Fibroblast of lung (primary cell): ENCODE measurements around the gene SEMA3E. TPM values are rescaled to one million over a fixed set of nuclear protein-coding genes. Genes with fewer than 3 reads are reported as not detected.

Source experiments
- DNase-seq, 2 donors: peaks; one replicate each; pipeline versions ENCODE4 v3.0.0 to v3.0.0-alpha.2; 2010; ENCODE audit warnings: low read depth in 2 of 2
- H2AFZ ChIP-seq: 2 replicates; pipeline ENCODE4 v1.5.1; 2012; ENCODE audit warnings: low read length, control low read depth, inconsistent platforms
- H3K27ac ChIP-seq: 2 replicates; pipeline ENCODE4 v1.5.1; 2011; ENCODE audit warnings: low read length, control low read depth; ENCODE audit not compliant: insufficient read depth
- H3K27me3 ChIP-seq: 2 replicates; pipeline ENCODE4 v1.5.1; 2011; ENCODE audit warnings: mild to moderate bottlenecking, low read length; ENCODE audit not compliant: control insufficient read depth, insufficient read depth
- H3K36me3 ChIP-seq: 2 replicates; pipeline ENCODE4 v1.5.1; 2011; ENCODE audit warnings: low read length; ENCODE audit not compliant: control insufficient read depth, insufficient read depth
- H3K4me1 ChIP-seq: 2 replicates; pipeline ENCODE4 v1.5.1; 2011; ENCODE audit warnings: low read length; ENCODE audit not compliant: control insufficient read depth, insufficient read depth; ENCODE audit errors: extremely low read depth
- H3K4me2 ChIP-seq: 2 replicates; pipeline ENCODE4 v1.5.1; 2011; ENCODE audit warnings: low read length, control low read depth; ENCODE audit not compliant: insufficient read depth; ENCODE audit errors: extremely low read depth
- H3K4me3 ChIP-seq, 4 experiments: fragments of 200-600 bp in 1 of 4; sonication (generic) in 1 of 4; replicated peaks in 1 of 4; 2 replicates each; pipeline ENCODE4 v1.5.1; 2011 to 2016; ENCODE audit warnings: low read length in 4 of 4, low read depth in 3 of 4, mild to moderate bottlenecking in 3 of 4, control low read depth in 2 of 4, inconsistent platforms in 1 of 4, mixed read lengths in 1 of 4; ENCODE audit not compliant: insufficient read depth in 1 of 4; ENCODE audit errors: control extremely low read depth in 1 of 4
- H3K79me2 ChIP-seq: 2 replicates; pipeline ENCODE4 v1.5.1; 2012; ENCODE audit warnings: mild to moderate bottlenecking, low read length, inconsistent platforms; ENCODE audit not compliant: control insufficient read depth, insufficient read depth
- H3K9ac ChIP-seq: 2 replicates; pipeline ENCODE4 v1.5.1; 2011; ENCODE audit warnings: mild to moderate bottlenecking, low read length, control low read depth; ENCODE audit not compliant: insufficient read depth
- H3K9me3 ChIP-seq: 2 replicates; pipeline ENCODE4 v1.5.1; 2012; ENCODE audit warnings: low read depth, low read length; ENCODE audit not compliant: control insufficient read depth, insufficient read depth
- H4K20me1 ChIP-seq: 2 replicates; pipeline ENCODE4 v1.5.1; 2011; ENCODE audit warnings: low read length; ENCODE audit not compliant: control insufficient read depth, insufficient read depth; ENCODE audit errors: extremely low read depth
- EZH2 ChIP-seq: IDR thresholded peaks from 2 replicates; pipeline ENCODE4 v1.5.1; 2012; ENCODE audit warnings: low read length, control low read depth, mild to moderate bottlenecking; ENCODE audit errors: missing control alignments
- polyA plus RNA-seq, 2 donors: library from polyadenylated mRNA; depleted of rRNA in 1 of 2; stranded (reverse) in 1 of 2; unstranded in 1 of 2; fragments of >200 nt; gene quantifications; 2 replicates each; pipeline ENCODE4 v1.2.1, GENCODE V29; 2011 to 2012; ENCODE audit warnings: missing spikeins in 1 of 2
- total RNA-seq: library from RNA; depleted of rRNA; stranded (reverse); fragments of >200 nt; gene quantifications from 2 replicates; pipeline ENCODE4 v1.2.1, GENCODE V29; 2014
- TF ChIP-seq, protein P1 (sequence below), 2 donors: IDR thresholded peaks in 1 of 2; conservative IDR thresholded peaks in 1 of 2; 1 replicate in 1 of 2; 2 replicates in 1 of 2; pipeline ENCODE4 v1.5.1; 2011 to 2012; ENCODE audit warnings: low read length in 2 of 2, control low read depth in 1 of 2, inconsistent platforms in 1 of 2, low read depth in 1 of 2, mild to moderate bottlenecking in 1 of 2

The SEMA3E gene
- total and polyA plus RNA-seq, 2 donors (not counting 1 experiment from before 2014, with no cell fraction given): 1.1 to 2.0 TPM

- Histone ChIP-seq H3K4me3 (no peak overlapping the region), H3K79me2 (no peaks in the 10 kb centered on the region), H3K27me3 (no peaks in the 10 kb centered on the region), H3K4me1 (peaks cover 2% of the 10 kb centered on the region), H3K36me3 (no peaks in the 10 kb centered on the region), H3K27ac (no peak overlapping the region), H2AFZ (no peak overlapping the region), H3K9ac (no peak overlapping the region), H3K9me3 (no peaks in the 10 kb centered on the region), H3K4me2 (no peak overlapping the region), H4K20me1 (no peaks in the 10 kb centered on the region)
- DNase-seq: no peak
- no peak for TF ChIP-seq EZH2
- TF ChIP-seq, protein P1, sequence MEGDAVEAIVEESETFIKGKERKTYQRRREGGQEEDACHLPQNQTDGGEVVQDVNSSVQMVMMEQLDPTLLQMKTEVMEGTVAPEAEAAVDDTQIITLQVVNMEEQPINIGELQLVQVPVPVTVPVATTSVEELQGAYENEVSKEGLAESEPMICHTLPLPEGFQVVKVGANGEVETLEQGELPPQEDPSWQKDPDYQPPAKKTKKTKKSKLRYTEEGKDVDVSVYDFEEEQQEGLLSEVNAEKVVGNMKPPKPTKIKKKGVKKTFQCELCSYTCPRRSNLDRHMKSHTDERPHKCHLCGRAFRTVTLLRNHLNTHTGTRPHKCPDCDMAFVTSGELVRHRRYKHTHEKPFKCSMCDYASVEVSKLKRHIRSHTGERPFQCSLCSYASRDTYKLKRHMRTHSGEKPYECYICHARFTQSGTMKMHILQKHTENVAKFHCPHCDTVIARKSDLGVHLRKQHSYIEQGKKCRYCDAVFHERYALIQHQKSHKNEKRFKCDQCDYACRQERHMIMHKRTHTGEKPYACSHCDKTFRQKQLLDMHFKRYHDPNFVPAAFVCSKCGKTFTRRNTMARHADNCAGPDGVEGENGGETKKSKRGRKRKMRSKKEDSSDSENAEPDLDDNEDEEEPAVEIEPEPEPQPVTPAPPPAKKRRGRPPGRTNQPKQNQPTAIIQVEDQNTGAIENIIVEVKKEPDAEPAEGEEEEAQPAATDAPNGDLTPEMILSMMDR (conservative IDR thresholded peaks at IDR 0.05 in 1 of 2, IDR thresholded peaks at IDR 0.05 in 1 of 2; ENCODE audit: low read depth in 1 of 2, low read length in 2 of 2): no peak
Observed at GRCh38 chr7:83646027-83646426, 2.9 kb downstream of the SEMA3E start.

DNA sequence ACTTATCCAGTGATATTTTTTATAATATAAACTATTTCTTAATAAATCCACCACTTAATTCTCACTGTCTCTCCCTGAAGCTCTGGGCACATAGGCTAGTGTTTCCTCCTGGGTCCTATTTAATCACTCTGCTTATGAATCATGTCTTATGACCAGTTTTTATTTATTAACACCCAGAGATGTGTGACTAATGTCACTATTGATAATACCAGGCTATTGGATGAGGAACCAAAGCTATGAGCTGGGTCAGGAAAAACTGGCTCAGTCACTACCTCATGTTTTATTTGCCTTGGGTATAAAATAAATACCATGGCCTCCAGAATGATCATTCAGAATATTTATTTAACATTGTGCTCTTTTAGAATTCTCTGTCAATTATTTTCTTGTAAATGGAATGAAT lies 5.2 kb downstream of the SEMA3E start:
- Histone ChIP-seq H2AFZ (no peak overlapping the region), H3K27me3 (no peaks in the 10 kb centered on the region), H3K4me1 (peaks cover under 1% of the 10 kb centered on the region), H3K9ac (no peak overlapping the region), H3K9me3 (no peaks in the 10 kb centered on the region), H3K4me3 (no peak overlapping the region), H3K36me3 (no peaks in the 10 kb centered on the region), H3K27ac (no peak overlapping the region), H4K20me1 (no peaks in the 10 kb centered on the region), H3K79me2 (no peaks in the 10 kb centered on the region), H3K4me2 (no peak overlapping the region)
- no peak for DNase-seq
- TF ChIP-seq, protein P1 (conservative IDR thresholded peaks at IDR 0.05 in 1 of 2, IDR thresholded peaks at IDR 0.05 in 1 of 2; ENCODE audit: low read depth in 1 of 2, low read length in 2 of 2): no peak
- no peak for TF ChIP-seq EZH2

DNA sequence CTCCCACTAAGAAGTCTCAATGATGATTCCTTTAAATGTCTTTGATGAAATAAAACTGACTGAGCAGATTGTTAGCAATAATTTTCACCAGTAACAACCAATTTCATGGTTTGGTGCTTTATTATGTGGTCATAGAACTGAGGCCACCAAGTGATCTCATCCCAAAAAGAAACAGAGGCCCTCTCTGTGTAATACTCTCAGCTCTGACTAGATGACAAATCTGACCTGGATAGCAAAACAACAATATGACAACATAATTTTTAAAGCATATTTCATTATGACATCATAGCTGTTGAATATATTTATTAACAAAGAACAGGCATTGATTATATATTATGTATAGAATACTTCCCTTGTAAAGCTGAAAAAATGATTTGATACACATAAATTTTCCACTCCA lies 5.9 kb downstream of the SEMA3E start:
- H3K27ac ChIP-seq: no peak overlapping the region
- no peaks in the 10 kb centered on the region for H3K9me3 ChIP-seq
- H3K9ac ChIP-seq: no peak overlapping the region
- H3K27me3 ChIP-seq: no peaks in the 10 kb centered on the region
- H3K79me2 ChIP-seq: no peaks in the 10 kb centered on the region
- no peak overlapping the region for H3K4me3 ChIP-seq
- TF ChIP-seq, protein P1 (conservative IDR thresholded peaks at IDR 0.05 in 1 of 2, IDR thresholded peaks at IDR 0.05 in 1 of 2; ENCODE audit: low read depth in 1 of 2, low read length in 2 of 2): no peak
- TF ChIP-seq EZH2: no peak
- H2AFZ ChIP-seq: no peak overlapping the region
- no peaks in the 10 kb centered on the region for H4K20me1 ChIP-seq
- H3K4me2 ChIP-seq: no peak overlapping the region
- no peaks in the 10 kb centered on the region for H3K36me3 ChIP-seq
- no peaks in the 10 kb centered on the region for H3K4me1 ChIP-seq
- DNase-seq: peak in 1 of 2 donors; percentile 33
